Measurements from ENCODE around the gene GPR107. TPM values are rescaled to one million over a fixed set of nuclear protein-coding genes. Genes with fewer than 3 reads are reported as not detected.
A peak's percentile ranks its signal among the peaks of the same experiment; 100 is the strongest.

Gene GPR107
- total RNA-seq, 4 donors from 2014 or later: 24.2 to 38.4 (median 30.4) TPM

- Histone ChIP-seq H3K4me1 (peaks cover 0 to 21% (median 11%) of the 10 kb centered on the region in 3 donors), H3K27ac (peak overlapping the region; percentile 51 to 89 (median 80)), H3K36me3 (peaks cover 0 to 94% of the 10 kb centered on the region in 2 donors), H3K27me3 (no peaks in the 10 kb centered on the region), H3K4me3 (no peak overlapping the region), H3K9me3 (no peaks in the 10 kb centered on the region)
- ATAC-seq: peak; percentile 58
- TF ChIP-seq CTCF (IDR thresholded peaks at IDR 0.05) (no peak), POLR2A (IDR thresholded peaks at IDR 0.05) (no peak), POLR2AphosphoS5 (IDR thresholded peaks at IDR 0.05) (no peak), EP300 (IDR thresholded peaks at IDR 0.05) (no peak)
- WGBS, 2 donors (ENCODE audit: low coverage in 1 of 2): 49% methylated on average over 5 of the region's 14 CpGs; no CpG with 5 or more reads in 1 of the 2 donors
These were observed 75.2 kb downstream of the GPR107 start for GRCh38 chr9:130128733-130129431.

- no peak overlapping the region for H3K4me3 ChIP-seq
- WGBS, 2 donors (ENCODE audit: low coverage in 1 of 2): 77% methylated on average over 14 to 17 of the region's 22 CpGs
- peak; percentile 49 for ATAC-seq
- peaks cover 0 to 92% of the 10 kb centered on the region in 2 donors for H3K36me3 ChIP-seq
- TF ChIP-seq POLR2A (IDR thresholded peaks at IDR 0.05): no peak
- no peak for TF ChIP-seq EP300 (IDR thresholded peaks at IDR 0.05)
- no peak for TF ChIP-seq CTCF (IDR thresholded peaks at IDR 0.05)
- no peak for TF ChIP-seq POLR2AphosphoS5 (IDR thresholded peaks at IDR 0.05)
- H3K27me3 ChIP-seq: no peaks in the 10 kb centered on the region
- H3K9me3 ChIP-seq: no peaks in the 10 kb centered on the region
- H3K27ac ChIP-seq: peak overlapping the region; percentile 51 to 89 (median 80)
- H3K4me1 ChIP-seq: peaks cover 0 to 21% (median 11%) of the 10 kb centered on the region in 3 donors
These were observed 75.8 kb downstream of the GPR107 start for GRCh38 chr9:130129432-130130061.

GRCh38 chr9:130132746-130133145 is 79.0 kb downstream of the GPR107 start:
- no peaks in the 10 kb centered on the region for H3K9me3 ChIP-seq
- H3K27me3 ChIP-seq: no peaks in the 10 kb centered on the region
- peaks cover 0 to 22% (median 11%) of the 10 kb centered on the region in 3 donors for H3K4me1 ChIP-seq
- TF ChIP-seq EP300 (IDR thresholded peaks at IDR 0.05) (no peak), POLR2AphosphoS5 (IDR thresholded peaks at IDR 0.05) (no peak), CTCF (IDR thresholded peaks at IDR 0.05) (no peak), POLR2A (IDR thresholded peaks at IDR 0.05) (no peak)
- no peak overlapping the region for H3K27ac ChIP-seq
- peaks cover 0 to 93% of the 10 kb centered on the region in 2 donors for H3K36me3 ChIP-seq
- WGBS, 2 donors (ENCODE audit: low coverage in 1 of 2): 87 to 88% methylated on average over 1 to 7 of the region's 7 CpGs
- no peak overlapping the region for H3K4me3 ChIP-seq
- ATAC-seq: no peak

GRCh38 chr9:130137081-130137640 is 83.5 kb downstream of the GPR107 start:
- TF ChIP-seq EP300 (IDR thresholded peaks at IDR 0.05) (no peak), CTCF (IDR thresholded peaks at IDR 0.05) (no peak), POLR2AphosphoS5 (IDR thresholded peaks at IDR 0.05) (no peak), POLR2A (IDR thresholded peaks at IDR 0.05) (no peak)
- peaks cover 0 to 49% of the 10 kb centered on the region in 2 donors for H3K36me3 ChIP-seq
- H3K4me3 ChIP-seq: no peak overlapping the region
- no peaks in the 10 kb centered on the region for H3K9me3 ChIP-seq
- no peaks in the 10 kb centered on the region for H3K27me3 ChIP-seq
- ATAC-seq: no peak
- peak overlapping the region in 1 of 4 donors; percentile 81 for H3K27ac ChIP-seq
- H3K4me1 ChIP-seq: peaks cover 0 to 33% (median 10%) of the 10 kb centered on the region in 3 donors
- WGBS, 2 donors (ENCODE audit: low coverage in 1 of 2): 70 to 93% methylated on average over 2 to 3 of the region's 15 CpGs
